Brain pericyte (primary cell): ENCODE results near the gene MYO5A.

Source experiments
- DNase-seq: peaks from one replicate; pipeline ENCODE4 v3.0.0-alpha.2; 2012; ENCODE audit warnings: low read depth, low spot score

MYO5A gene

DNA sequence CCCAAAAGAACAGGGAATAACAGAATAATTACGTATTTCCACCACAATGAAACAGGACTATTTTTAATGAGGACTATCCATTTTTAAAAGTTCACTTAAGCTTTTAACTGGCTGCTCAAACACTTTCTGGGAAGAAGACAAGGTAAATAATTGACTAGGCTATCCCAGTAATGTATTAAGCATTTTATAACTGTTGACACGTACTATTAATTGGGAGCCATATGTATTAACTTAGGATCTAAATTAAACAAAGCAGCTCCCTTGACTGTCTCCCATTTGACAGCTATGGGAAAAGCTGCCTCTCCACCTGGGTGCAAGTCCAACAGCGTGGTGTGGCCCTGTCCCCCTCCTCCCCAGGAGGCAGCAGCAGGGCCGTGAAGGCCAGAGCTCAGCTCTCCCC, 269.2 kb downstream of the MYO5A start:
- DNase-seq = no peak

DNA sequence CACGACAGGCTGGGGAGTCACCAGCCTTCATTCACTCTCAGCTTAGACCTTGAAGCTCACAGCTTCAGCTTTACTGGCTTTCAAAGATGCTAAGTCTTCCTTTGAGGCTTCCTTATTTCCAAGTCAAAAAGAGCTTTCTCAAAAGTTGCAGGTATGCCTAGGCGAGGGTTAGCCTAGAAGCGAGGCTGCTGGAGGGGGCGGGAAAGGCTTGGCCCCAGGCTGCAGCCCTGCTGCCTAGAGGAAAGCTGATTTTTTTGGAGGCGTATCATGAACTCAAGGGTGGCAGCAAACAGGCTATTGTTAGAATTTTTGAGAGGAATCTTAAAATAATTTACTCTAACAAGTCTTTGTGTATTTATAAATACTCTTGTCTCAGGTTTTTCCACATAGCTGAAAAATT, 270.2 kb downstream of the MYO5A start:
- DNase-seq = no peak

DNA sequence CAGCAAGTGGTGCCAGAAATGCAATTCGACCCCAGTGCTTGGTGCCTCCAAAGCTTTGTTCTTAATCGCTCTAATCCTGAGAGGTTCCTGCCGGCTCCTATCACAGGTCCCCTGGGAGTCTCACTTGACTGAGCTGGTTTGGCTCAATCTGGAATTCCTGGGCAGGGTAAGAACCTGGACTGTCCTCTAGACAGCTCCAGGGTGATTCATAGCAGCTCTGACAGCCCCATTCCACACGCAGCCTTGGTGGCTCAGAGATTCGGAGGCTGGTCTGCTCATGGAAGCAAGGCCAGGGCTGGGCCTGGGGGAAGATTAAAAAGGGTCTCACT, 271.0 kb downstream of the MYO5A start:
- DNase-seq = no peak
